Right lobe of liver (tissue), 4 donors: Measurements from ENCODE around the gene ASIC2.

Experiments used
- POLR2A ChIP-seq: fragments of 450-650 bp; IDR thresholded peaks from one replicate; pipeline ENCODE4 v1.6.1; 2017; ENCODE audit warnings: antibody characterized with exemption, mild to moderate bottlenecking
- TF ChIP-seq, protein P1 (sequence below), 4 donors: fragments of 200-600 bp in 3 of 4; fragments of 450-650 bp in 1 of 4; IDR thresholded peaks; one replicate each; pipeline versions ENCODE4 v1.5.1 to v1.8.0; 2016 to 2022; ENCODE audit warnings: antibody characterized with exemption in 4 of 4, mild to moderate bottlenecking in 2 of 4
- donor health status: DM: no; HTN: no; CAD: no.
- donor health status: DM: no; HTN: no; CAD: no.
- donor health status: DM: no; HTN: yes; CAD: no.

GRCh38 chr17:33241390-33241789 lies 51.7 kb downstream of the ASIC2 start:
- TF ChIP-seq POLR2A, result no peak
- TF ChIP-seq, protein P1, sequence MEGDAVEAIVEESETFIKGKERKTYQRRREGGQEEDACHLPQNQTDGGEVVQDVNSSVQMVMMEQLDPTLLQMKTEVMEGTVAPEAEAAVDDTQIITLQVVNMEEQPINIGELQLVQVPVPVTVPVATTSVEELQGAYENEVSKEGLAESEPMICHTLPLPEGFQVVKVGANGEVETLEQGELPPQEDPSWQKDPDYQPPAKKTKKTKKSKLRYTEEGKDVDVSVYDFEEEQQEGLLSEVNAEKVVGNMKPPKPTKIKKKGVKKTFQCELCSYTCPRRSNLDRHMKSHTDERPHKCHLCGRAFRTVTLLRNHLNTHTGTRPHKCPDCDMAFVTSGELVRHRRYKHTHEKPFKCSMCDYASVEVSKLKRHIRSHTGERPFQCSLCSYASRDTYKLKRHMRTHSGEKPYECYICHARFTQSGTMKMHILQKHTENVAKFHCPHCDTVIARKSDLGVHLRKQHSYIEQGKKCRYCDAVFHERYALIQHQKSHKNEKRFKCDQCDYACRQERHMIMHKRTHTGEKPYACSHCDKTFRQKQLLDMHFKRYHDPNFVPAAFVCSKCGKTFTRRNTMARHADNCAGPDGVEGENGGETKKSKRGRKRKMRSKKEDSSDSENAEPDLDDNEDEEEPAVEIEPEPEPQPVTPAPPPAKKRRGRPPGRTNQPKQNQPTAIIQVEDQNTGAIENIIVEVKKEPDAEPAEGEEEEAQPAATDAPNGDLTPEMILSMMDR (IDR thresholded peaks at IDR 0.05), result no peak
